GM19238 (cell line): ENCODE measurements around the gene STRN3.
"Not testable (repeated sequence)": the region's sequence is repeated elsewhere in the genome, so short reads cannot be mapped to it uniquely, and the experiment has no call there.

ENCODE experiments used
- DNase-seq: peaks from one replicate; pipeline ENCODE4 v3.0.0; 2011; ENCODE audit warnings: low spot score; ENCODE audit not compliant: insufficient read length

STRN3 gene

GRCh38 chr14:31000629-31001338, 25.4 kb downstream of the STRN3 start:
- no peak for DNase-seq

- no peak for DNase-seq
Observed at GRCh38 chr14:30999038-30999773, 27.0 kb downstream of the STRN3 start.

- no peak for DNase-seq
Observed at GRCh38 chr14:30998100-30998706, 28.0 kb downstream of the STRN3 start.

DNA sequence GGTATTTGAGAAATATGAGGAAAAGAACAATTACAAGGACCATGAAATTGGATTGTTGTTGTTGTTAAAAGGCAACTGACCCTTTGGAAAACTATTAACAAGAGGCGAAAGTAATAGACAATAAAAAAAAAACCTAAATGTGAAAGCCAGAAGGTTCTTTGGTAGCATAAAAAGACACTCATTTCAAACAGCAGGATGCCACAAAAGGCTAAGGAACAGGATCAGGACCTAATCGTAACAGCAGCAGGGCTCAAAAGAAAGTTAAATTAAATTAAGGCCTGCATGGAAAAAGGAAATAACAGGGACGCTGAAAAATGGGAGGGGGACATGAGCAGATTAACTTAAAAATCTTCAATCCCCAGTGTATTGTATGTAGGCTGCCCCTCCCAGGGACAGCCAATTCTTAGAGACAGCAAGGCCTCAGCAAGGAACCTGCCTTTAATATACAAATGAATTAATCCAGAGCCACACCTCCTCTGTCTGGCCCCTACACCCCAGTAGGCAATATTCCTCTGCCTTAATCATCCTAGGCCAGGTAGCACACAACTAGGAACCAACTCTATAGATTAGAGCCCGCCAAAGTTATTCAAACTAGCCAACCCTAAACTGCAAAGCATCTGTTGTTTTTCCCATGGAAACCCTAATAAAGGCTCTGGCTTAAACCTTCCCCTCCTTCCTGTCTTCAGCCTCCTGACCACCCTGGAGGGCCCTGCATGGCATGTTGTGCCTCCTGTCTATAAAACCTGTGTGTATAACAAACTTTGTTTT, 29.1 kb downstream of the STRN3 start:
- DNase-seq: no peak

- DNase-seq: no peak
Observed at GRCh38 chr14:30995689-30996088, 30.5 kb downstream of the STRN3 start.

DNA sequence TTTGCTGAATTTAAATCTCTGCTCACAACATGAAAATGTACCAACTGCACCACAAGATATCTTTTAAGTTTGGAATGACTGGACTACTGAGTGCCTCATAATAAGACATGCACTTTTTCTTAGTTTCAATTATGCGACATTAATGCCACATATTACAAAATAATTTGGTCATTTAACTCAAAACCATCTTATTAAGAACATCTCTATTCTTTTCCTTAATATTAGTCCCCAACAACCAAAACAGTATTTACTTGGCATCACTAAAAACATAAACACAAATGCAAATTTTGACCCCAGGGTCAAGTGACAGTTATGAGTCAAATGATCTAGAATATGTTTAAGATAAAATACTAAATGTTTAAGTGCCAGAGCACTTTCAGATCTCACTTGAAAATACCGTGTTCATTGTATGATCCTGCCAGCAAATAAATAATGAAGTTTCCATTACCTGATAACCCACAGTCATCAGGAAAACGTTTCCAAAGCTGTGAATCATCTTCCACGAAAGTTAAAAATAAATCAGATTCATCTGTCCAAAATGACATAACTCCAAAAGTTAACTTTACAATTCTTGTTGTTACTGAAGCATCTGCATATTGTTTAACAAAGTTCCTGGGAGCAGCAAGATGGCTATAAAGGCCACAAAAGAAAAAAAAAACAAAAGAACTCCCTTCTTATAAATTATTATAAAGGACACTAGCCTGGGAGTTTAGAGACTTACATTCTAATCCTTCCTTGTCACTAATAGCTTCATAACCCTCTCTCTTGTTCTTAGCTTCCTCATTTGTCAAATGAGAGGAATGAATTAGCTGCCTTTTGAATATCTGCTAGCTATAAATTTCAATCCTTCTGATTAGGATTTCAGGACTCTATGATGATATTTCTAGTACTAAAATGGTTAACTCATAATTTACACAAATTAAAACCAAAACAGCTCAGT, 31.2 kb downstream of the STRN3 start:
- DNase-seq: no peak

DNA sequence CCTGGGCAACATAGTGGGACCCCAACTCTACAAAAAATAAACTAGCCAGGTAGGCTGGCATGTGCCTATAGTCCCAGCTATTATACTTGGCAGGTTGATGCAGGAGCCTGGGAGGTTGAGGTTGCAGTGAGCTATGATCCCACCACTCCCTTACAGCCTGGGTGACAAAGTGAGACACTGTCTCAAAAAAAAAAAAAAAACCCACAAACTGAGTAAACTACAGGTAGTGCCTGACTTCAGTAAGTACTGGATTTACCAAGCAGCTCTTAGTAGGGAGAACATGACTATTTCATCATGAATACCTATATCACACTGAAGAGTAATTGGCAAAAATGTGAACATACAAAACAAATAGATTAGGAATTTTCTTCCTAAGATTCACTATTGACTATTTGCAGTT, 33.1 kb downstream of the STRN3 start:
- no peak for DNase-seq

- no peak for DNase-seq
Observed at GRCh38 chr14:30991408-30991807, 34.8 kb downstream of the STRN3 start.

DNA sequence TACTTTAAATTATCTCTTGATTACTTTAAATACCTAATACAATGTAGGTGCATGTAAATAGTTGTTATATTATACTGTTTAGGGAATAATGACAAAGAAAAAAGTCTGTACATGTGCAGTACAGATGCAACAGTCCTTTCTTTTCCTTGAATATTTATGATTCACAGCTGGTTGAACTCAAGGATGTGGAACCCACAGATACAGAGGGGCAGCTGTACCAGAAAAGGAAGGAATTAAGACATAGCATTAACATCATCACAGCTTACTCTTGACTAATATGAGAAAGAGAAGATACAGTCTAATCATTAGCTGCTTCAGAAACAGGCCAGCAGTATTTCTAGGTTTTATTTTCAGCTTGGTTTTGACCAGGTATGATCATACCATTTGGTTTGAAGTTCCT, 35.4 kb downstream of the STRN3 start:
- DNase-seq: no peak

DNA sequence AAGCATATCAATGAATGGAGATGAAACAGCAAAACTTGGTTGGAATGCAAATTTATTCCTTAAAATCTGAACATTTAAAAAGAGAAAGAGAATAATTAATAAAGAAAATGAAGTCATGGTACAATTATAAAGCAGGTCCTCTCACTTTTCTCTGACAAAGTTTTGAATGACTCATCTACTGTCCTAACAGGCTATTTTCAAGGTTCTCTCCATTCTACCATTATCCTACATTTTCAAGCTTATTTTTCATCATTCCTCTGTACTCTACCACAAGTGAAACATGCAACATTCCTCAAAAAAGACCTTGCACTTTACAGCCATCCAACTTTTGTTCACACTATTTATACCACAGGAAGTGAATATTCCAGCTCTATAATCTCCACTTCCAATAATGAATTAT, 37.7 kb downstream of the STRN3 start:
- DNase-seq: no peak

- no peak for DNase-seq
Observed at GRCh38 chr14:30985796-30986195, 40.4 kb downstream of the STRN3 start.

DNA sequence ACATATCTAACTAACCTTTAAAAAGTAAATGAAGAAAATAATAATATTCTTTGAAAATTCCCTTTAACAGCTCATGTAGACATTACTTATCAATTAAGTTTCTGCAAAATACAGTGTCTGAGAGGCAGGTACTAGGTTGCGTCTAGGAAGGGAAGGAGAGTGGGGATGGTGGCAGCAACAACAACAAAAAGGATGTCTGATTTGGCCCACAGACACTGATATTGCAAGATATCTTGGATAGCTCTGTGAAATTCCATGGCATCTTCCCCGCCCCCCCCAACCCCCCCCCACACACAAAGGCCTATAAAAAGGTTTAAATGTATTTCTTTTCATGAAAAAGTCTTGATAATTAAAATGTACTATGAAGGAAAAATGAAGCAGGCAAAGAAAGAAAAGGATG, 42.3 kb downstream of the STRN3 start:
- no peak for DNase-seq

GRCh38 chr14:30982533-30982932, 43.6 kb downstream of the STRN3 start:
- no peak for DNase-seq

DNA sequence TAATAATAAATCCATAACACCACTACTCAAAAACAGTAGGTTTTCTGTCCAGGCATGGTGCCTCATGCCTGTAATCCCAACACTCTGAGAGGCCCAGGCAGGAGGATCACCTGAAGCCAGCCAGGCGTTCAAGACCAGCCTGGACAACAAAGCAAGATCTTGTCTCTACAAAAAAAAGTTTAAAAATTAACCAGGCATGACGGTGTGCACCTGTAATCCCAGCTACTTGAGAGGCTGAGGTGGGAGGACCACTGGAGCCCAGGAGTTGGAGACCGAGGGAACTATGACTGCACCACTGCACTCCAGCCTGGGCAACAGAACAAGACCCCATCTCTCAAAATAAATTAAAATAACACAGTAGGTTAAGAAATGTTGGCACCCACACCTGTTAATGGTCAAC, 45.2 kb downstream of the STRN3 start:
- DNase-seq: no peak

GRCh38 chr14:30980106-30980704, 46.0 kb downstream of the STRN3 start:
- DNase-seq: not testable (repeated sequence)

DNA sequence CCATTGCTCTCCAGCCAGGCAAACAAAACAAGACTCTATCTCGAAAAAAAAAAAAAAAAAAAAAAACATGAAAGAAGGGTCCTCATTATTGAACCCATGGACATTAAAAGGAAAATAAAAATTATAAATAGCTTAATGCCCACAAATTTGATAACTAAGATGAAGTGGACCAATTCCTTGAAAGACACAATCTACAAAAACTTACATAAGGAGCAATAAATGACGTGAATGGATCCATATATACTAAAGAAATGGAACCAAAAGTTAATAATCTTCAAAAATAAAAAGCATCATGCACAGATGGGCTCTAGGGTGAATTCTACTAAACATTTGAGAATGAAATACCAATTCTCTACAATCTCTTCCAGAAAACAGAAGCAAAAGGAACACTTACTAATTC, 48.4 kb downstream of the STRN3 start:
- DNase-seq: no peak

- DNase-seq: no peak
Observed at GRCh38 chr14:30974628-30975027, 51.6 kb downstream of the STRN3 start.

GRCh38 chr14:30972882-30973582, 53.1 kb downstream of the STRN3 start:
- DNase-seq: no peak

GRCh38 chr14:30972036-30972732, 54.0 kb downstream of the STRN3 start:
- DNase-seq: not testable (repeated sequence)
